Osteoblast (primary cell): Measurements from ENCODE around the gene TIAL1. TPM values are rescaled to one million over a fixed set of nuclear protein-coding genes. Genes with fewer than 3 reads are reported as not detected.
"Not testable (repeated sequence)": the region's sequence is repeated elsewhere in the genome, so short reads cannot be mapped to it uniquely, and the experiment has no call there.

Experiments
- DNase-seq: peaks from one replicate; pipeline ENCODE4 v3.0.0; 2011; ENCODE audit warnings: low spot score, mixed read lengths; ENCODE audit not compliant: insufficient read length; ENCODE audit errors: missing footprints
- H2AFZ ChIP-seq: 2 replicates; pipeline ENCODE4 v1.6.0; 2011; ENCODE audit warnings: mild to moderate bottlenecking, low read length
- H3K27ac ChIP-seq: 2 replicates; pipeline ENCODE4 v1.5.1; 2011; ENCODE audit warnings: mild to moderate bottlenecking, low read depth, low read length, moderate library complexity
- H3K27me3 ChIP-seq: 2 replicates; pipeline ENCODE4 v1.6.0; 2012; ENCODE audit warnings: mild to moderate bottlenecking, control low read depth, inconsistent platforms, low read length, moderate library complexity; ENCODE audit not compliant: insufficient read depth
- H3K36me3 ChIP-seq: 2 replicates; pipeline ENCODE4 v1.5.1; 2011; ENCODE audit warnings: mild to moderate bottlenecking, low read length, control low read depth, moderate library complexity; ENCODE audit not compliant: insufficient read depth
- H3K4me1 ChIP-seq: 2 replicates; pipeline ENCODE4 v1.5.1; 2011; ENCODE audit warnings: mild to moderate bottlenecking, low read length, control low read depth, moderate library complexity; ENCODE audit not compliant: insufficient read depth
- H3K4me2 ChIP-seq: 2 replicates; pipeline ENCODE4 v1.6.0; 2011; ENCODE audit warnings: mild to moderate bottlenecking, low read length; ENCODE audit not compliant: insufficient read depth
- H3K4me3 ChIP-seq: fragments of 200-600 bp; sonication (generic); 3 replicates; pipeline ENCODE4 v1.5.1; 2012; ENCODE audit warnings: mild to moderate bottlenecking, low read length, inconsistent platforms; ENCODE audit not compliant: insufficient read depth
- H3K79me2 ChIP-seq: 2 replicates; pipeline ENCODE4 v1.6.0; 2012; ENCODE audit warnings: mild to moderate bottlenecking, low read length, control low read depth, inconsistent platforms; ENCODE audit not compliant: insufficient read depth
- H3K9me3 ChIP-seq: 2 replicates; pipeline ENCODE4 v1.5.1; 2011; ENCODE audit warnings: low read depth, low read length, control low read depth
- H4K20me1 ChIP-seq: 2 replicates; pipeline ENCODE4 v1.6.0; 2012; ENCODE audit warnings: mild to moderate bottlenecking, low read length, control low read depth; ENCODE audit not compliant: insufficient read depth
- total RNA-seq: library from RNA; depleted of rRNA; stranded (reverse); fragments of >200 nt; gene quantifications from 2 replicates; pipeline ENCODE4 v1.2.3, GENCODE V29; 2012
- TF ChIP-seq, protein P1 (sequence below): IDR thresholded peaks from 2 replicates; pipeline ENCODE4 v1.5.1; 2011; ENCODE audit warnings: mild to moderate bottlenecking, low read depth, low read length, moderate library complexity; ENCODE audit errors: extremely low read depth

Gene TIAL1
- total RNA-seq, 1 donor, result 53.6 TPM

DNA sequence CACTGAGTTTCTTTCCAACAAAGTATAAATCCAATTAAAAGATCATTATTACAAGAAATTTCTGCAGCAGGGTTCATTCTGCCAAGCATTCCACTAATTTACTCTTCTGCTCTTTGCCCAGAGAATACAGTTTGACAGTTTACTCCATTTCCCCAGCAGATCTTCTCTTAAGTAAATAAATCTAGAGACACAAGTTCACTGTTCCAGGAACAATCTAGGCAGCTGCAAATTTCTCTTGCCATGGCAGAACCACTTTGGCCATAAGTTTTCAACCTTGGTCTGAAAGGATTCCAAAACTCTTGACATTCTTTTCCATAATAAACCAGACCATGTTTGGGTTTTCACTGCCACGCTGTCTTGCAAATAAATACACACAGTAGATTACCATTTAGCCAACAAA, 65.7 kb downstream of the TIAL1 start:
- Histone ChIP-seq H2AFZ (no peak overlapping the region), H3K9me3 (no peaks in the 10 kb centered on the region), H3K4me3 (no peak overlapping the region), H3K27ac (no peak overlapping the region), H3K36me3 (no peaks in the 10 kb centered on the region), H4K20me1 (peaks cover 13% of the 10 kb centered on the region), H3K4me1 (peaks cover 7% of the 10 kb centered on the region), H3K4me2 (no peak overlapping the region), H3K79me2 (peaks cover 47% of the 10 kb centered on the region), H3K27me3 (no peaks in the 10 kb centered on the region)
- peak; percentile 19 for DNase-seq
- TF ChIP-seq, protein P1, sequence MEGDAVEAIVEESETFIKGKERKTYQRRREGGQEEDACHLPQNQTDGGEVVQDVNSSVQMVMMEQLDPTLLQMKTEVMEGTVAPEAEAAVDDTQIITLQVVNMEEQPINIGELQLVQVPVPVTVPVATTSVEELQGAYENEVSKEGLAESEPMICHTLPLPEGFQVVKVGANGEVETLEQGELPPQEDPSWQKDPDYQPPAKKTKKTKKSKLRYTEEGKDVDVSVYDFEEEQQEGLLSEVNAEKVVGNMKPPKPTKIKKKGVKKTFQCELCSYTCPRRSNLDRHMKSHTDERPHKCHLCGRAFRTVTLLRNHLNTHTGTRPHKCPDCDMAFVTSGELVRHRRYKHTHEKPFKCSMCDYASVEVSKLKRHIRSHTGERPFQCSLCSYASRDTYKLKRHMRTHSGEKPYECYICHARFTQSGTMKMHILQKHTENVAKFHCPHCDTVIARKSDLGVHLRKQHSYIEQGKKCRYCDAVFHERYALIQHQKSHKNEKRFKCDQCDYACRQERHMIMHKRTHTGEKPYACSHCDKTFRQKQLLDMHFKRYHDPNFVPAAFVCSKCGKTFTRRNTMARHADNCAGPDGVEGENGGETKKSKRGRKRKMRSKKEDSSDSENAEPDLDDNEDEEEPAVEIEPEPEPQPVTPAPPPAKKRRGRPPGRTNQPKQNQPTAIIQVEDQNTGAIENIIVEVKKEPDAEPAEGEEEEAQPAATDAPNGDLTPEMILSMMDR, result no peak

DNA sequence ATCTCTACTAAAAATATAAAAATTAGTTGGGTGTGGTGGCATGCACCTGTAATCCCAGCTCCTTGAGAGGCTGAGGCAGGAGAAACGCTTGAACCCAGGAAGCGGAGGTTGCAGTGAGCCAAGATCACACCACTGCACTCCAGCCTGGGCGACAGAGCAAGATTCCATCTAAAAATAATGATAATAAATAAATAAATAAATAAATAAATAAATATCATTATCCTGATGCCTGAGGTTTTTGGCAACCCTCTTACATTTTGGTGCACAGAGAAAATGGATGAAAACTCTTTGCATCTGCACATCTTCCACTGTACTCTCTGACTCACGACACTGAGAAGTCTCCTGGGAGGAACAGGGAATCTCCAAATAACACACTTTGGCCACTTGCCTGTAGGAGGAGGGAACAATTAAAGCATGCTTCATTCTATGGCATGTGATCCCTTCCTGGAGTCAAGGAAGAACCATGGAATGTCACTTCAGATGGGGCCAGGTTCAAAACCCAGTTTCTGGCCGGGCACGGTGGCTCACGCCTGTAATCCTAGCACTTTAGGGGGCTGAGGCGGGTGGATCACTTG, 68.0 kb downstream of the TIAL1 start:
- H3K9me3 ChIP-seq, H3K27ac ChIP-seq, H3K27me3 ChIP-seq, H3K36me3 ChIP-seq, H3K4me2 ChIP-seq, H3K4me3 ChIP-seq, H2AFZ ChIP-seq, H3K4me1 ChIP-seq, H4K20me1 ChIP-seq: not testable (repeated sequence)
- peak; percentile 93 for DNase-seq
- H3K79me2 ChIP-seq, result peaks cover 41% of the 10 kb centered on the region

DNA sequence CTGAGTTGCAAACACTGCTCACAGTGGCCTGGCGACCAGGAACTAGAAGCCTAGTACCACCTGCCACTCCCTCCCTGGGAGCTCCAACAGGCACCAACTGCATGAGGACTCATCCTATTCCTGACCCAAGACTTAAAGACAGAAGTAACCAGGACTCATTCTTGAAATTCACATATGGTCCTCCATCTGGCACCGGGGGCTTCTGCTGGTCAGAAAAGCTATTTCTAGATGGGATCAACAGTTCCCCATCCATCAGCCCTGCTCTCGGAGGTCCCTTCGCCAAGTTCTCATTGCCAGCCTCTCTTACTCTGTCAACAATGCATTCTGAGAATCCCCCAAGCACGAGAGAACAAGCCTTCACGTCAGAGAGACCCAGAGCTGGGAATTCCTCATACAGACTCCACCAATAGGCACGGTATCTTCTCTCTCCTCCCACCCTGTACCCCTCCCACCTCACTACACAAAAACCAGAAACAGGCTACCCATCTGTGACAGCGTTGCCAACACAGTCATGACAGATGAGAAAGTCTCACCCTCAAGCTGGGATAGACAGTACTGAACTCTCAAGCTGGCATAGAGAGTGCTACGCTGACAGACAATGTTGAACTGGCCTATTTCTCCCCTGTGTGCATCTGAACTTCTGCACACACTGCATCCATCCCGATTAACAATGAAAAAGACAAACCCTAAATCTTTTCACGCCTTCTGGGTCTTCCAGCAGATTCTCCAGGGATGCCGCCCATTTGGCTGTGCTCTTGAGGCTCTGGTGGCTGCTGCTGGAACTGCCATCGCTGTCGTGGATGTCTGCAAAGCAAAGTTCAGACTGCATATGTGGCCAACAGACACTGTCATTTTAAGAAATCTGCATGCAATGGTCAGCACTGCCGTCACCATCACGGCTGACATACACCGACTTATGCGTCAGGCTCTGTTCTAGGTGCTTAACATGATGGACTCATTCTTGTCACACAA, 69.9 kb downstream of the TIAL1 start:
- peaks cover 8% of the 10 kb centered on the region for H4K20me1 ChIP-seq
- H3K27me3 ChIP-seq, result no peaks in the 10 kb centered on the region
- no peak overlapping the region for H2AFZ ChIP-seq
- no peak overlapping the region for H3K4me2 ChIP-seq
- H3K4me1 ChIP-seq, result peaks cover 3% of the 10 kb centered on the region
- DNase-seq, result no peak
- no peaks in the 10 kb centered on the region for H3K36me3 ChIP-seq
- peaks cover 32% of the 10 kb centered on the region for H3K79me2 ChIP-seq
- TF ChIP-seq, protein P1, result no peak
- no peak overlapping the region for H3K27ac ChIP-seq
- H3K9me3 ChIP-seq, result no peaks in the 10 kb centered on the region
- no peak overlapping the region for H3K4me3 ChIP-seq

DNA sequence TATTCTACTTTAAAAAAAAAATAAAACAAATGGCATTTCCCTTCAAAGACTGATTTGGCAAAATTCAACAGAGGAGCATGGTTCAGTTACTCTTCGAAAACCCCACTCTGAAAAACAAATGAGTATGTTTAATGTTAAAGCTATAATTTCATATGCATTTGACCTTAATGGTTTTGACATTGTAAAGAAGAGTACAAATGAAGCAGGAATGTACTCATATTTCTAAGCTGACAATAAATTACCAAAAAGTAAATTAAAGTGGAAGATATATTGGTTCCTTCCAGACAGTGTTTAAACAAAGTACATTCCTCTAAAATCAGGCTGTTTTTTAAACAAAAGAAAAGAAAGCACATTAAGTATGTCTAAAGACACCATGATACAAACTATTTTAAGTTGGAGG, 70.6 kb downstream of the TIAL1 start:
- no peaks in the 10 kb centered on the region for H3K27me3 ChIP-seq

More for the DNA sequence above, 70.6 kb downstream of the TIAL1 start:
- Histone ChIP-seq H3K27ac (no peak overlapping the region), H3K4me3 (no peak overlapping the region), H2AFZ (no peak overlapping the region), H3K36me3 (no peaks in the 10 kb centered on the region), H3K4me1 (peaks cover 6% of the 10 kb centered on the region), H3K4me2 (no peak overlapping the region), H4K20me1 (peaks cover 8% of the 10 kb centered on the region), H3K79me2 (peaks cover 25% of the 10 kb centered on the region), H3K9me3 (no peaks in the 10 kb centered on the region)
- TF ChIP-seq, protein P1, result no peak
- no peak for DNase-seq
